Heart left ventricle (tissue), 13 donors: ENCODE data around the gene PPIF.

Source experiments
- CTCF ChIP-seq, 12 donors: fragments of 200-600 bp; sonication (generic) in 4 of 12; IDR thresholded peaks; one replicate each; pipeline versions ENCODE4 v1.5.0 to v1.8.0; 2018 to 2022; ENCODE audit warnings: antibody characterized with exemption in 12 of 12, mild to moderate bottlenecking in 5 of 12
- POLR2A ChIP-seq, 2 donors: fragments of 450-650 bp; IDR thresholded peaks; one replicate each; pipeline ENCODE4 v1.6.1; 2017; ENCODE audit warnings: antibody characterized with exemption in 2 of 2, mild to moderate bottlenecking in 2 of 2, moderate library complexity in 2 of 2
- donor health status: ischemic (EF 13 %, LVEDD 7.1; RV severe dilation, severe dysfunction).
- donor health status: DM: no; HTN: yes; CAD: no.
- donor health status: DM: no; HTN: no; CAD: no.
- donor health status: ischemic (EF 25% LVEDD 6.9; RV normal size, moderate dysfunction).
- donor health status: ischemic (EF 25% LVEDD 5.7; RV mildly dilated, moderate dysfunction).
- donor health status: ischemic (EF 35%, LVEDD 5.7; RV mildly dilated, moderate dysfunction).
- donor health status: nonischemic (EF 11% LVEDD 7.7; RV severe dilation, severe dysfunction).
- donor health status: DM: yes; HTN: yes; CAD: no.
- donor health status: PGD.
- donor health status: ischemic (EF 29% LVEDD 5.4; RV normal size, mild dysfunction).
- donor health status: nonischemic (EF 23%, LVEDD 6.1; RV moderate dilation, normal function).

- TF ChIP-seq CTCF (IDR thresholded peaks at IDR 0.05) (no peak), POLR2A (IDR thresholded peaks at IDR 0.05) (no peak)
These were observed 48.6 kb upstream of the PPIF start for GRCh38 chr10:79298403-79299244.
